Skeletal muscle satellite cell (primary cell): ENCODE results near the gene MAP3K10.

Experiments
- H3K27me3 ChIP-seq: 2 replicates; pipeline ENCODE4 v1.7.0; 2013; ENCODE audit warnings: low read length; ENCODE audit not compliant: control insufficient read depth, insufficient read depth
- H3K36me3 ChIP-seq: 2 replicates; pipeline ENCODE4 v1.7.0; 2013; ENCODE audit warnings: mild to moderate bottlenecking, control low read depth, low read length; ENCODE audit not compliant: insufficient read depth
- H3K4me1 ChIP-seq: 2 replicates; pipeline ENCODE4 v1.7.0; 2013; ENCODE audit warnings: low read length; ENCODE audit not compliant: control insufficient read depth, insufficient read depth
- H3K4me2 ChIP-seq: 2 replicates; pipeline ENCODE4 v1.7.0; 2013; ENCODE audit warnings: mild to moderate bottlenecking, low read length
- H3K4me3 ChIP-seq: 2 replicates; pipeline ENCODE4 v1.7.0; 2013; ENCODE audit warnings: low read length
- H3K9ac ChIP-seq: 2 replicates; pipeline ENCODE4 v1.7.0; 2013; ENCODE audit warnings: mild to moderate bottlenecking, low read depth, low read length, moderate library complexity
- H3K9me3 ChIP-seq: replicated peaks from 2 replicates; pipeline ENCODE4 v1.7.0; 2013; ENCODE audit warnings: mild to moderate bottlenecking, control low read depth, low read length

MAP3K10 gene

GRCh38 chr19:40238775-40239174 lies 47.5 kb downstream of the MAP3K10 start:
- Histone ChIP-seq H3K4me2 (no peak overlapping the region), H3K36me3 (peaks cover 61% of the 10 kb centered on the region), H3K9ac (no peak overlapping the region), H3K9me3 (no peaks in the 10 kb centered on the region), H3K4me1 (no peaks in the 10 kb centered on the region), H3K4me3 (no peak overlapping the region), H3K27me3 (no peaks in the 10 kb centered on the region)

- no peak overlapping the region for H3K4me2 ChIP-seq
- H3K4me3 ChIP-seq = no peak overlapping the region
- H3K27me3 ChIP-seq = no peaks in the 10 kb centered on the region
- H3K9ac ChIP-seq = no peak overlapping the region
- no peaks in the 10 kb centered on the region for H3K4me1 ChIP-seq
- no peaks in the 10 kb centered on the region for H3K9me3 ChIP-seq
- peaks cover 60% of the 10 kb centered on the region for H3K36me3 ChIP-seq
Measured at GRCh38 chr19:40239415-40240226, 48.4 kb downstream of the MAP3K10 start.

GRCh38 chr19:40240332-40240731 lies 49.1 kb downstream of the MAP3K10 start:
- no peaks in the 10 kb centered on the region for H3K4me1 ChIP-seq
- no peak overlapping the region for H3K4me3 ChIP-seq
- H3K9me3 ChIP-seq = no peaks in the 10 kb centered on the region
- no peak overlapping the region for H3K4me2 ChIP-seq
- H3K27me3 ChIP-seq = no peaks in the 10 kb centered on the region
- H3K9ac ChIP-seq = no peak overlapping the region
- H3K36me3 ChIP-seq = peaks cover 56% of the 10 kb centered on the region

GRCh38 chr19:40241125-40241808 lies 50.0 kb downstream of the MAP3K10 start:
- Histone ChIP-seq H3K9me3 (no peaks in the 10 kb centered on the region), H3K4me1 (no peaks in the 10 kb centered on the region), H3K36me3 (peaks cover 48% of the 10 kb centered on the region), H3K9ac (no peak overlapping the region), H3K27me3 (no peaks in the 10 kb centered on the region), H3K4me2 (no peak overlapping the region), H3K4me3 (no peak overlapping the region)

- Histone ChIP-seq H3K4me3 (no peak overlapping the region), H3K4me1 (no peaks in the 10 kb centered on the region), H3K36me3 (peaks cover 42% of the 10 kb centered on the region), H3K27me3 (no peaks in the 10 kb centered on the region), H3K9me3 (no peaks in the 10 kb centered on the region), H3K9ac (no peak overlapping the region), H3K4me2 (no peak overlapping the region)
Measured at GRCh38 chr19:40241809-40242384, 50.7 kb downstream of the MAP3K10 start.

GRCh38 chr19:40242480-40242879 lies 51.3 kb downstream of the MAP3K10 start:
- no peaks in the 10 kb centered on the region for H3K27me3 ChIP-seq
- H3K36me3 ChIP-seq = peaks cover 41% of the 10 kb centered on the region
- H3K9ac ChIP-seq = no peak overlapping the region
- no peak overlapping the region for H3K4me2 ChIP-seq
- no peaks in the 10 kb centered on the region for H3K9me3 ChIP-seq
- no peaks in the 10 kb centered on the region for H3K4me1 ChIP-seq
- H3K4me3 ChIP-seq = no peak overlapping the region

GRCh38 chr19:40243181-40243580 lies 52.0 kb downstream of the MAP3K10 start:
- Histone ChIP-seq H3K4me1 (no peaks in the 10 kb centered on the region), H3K36me3 (peaks cover 41% of the 10 kb centered on the region), H3K4me2 (no peak overlapping the region), H3K9me3 (no peaks in the 10 kb centered on the region), H3K27me3 (no peaks in the 10 kb centered on the region), H3K4me3 (no peak overlapping the region), H3K9ac (no peak overlapping the region)

- Histone ChIP-seq H3K4me2 (no peak overlapping the region), H3K4me3 (no peak overlapping the region), H3K9me3 (no peaks in the 10 kb centered on the region), H3K36me3 (peaks cover 33% of the 10 kb centered on the region), H3K27me3 (no peaks in the 10 kb centered on the region), H3K9ac (no peak overlapping the region), H3K4me1 (no peaks in the 10 kb centered on the region)
Measured at GRCh38 chr19:40244579-40245317, 53.5 kb downstream of the MAP3K10 start.

GRCh38 chr19:40245506-40246128 lies 54.4 kb downstream of the MAP3K10 start:
- peaks cover 29% of the 10 kb centered on the region for H3K36me3 ChIP-seq
- H3K4me1 ChIP-seq = no peaks in the 10 kb centered on the region
- H3K9ac ChIP-seq = no peak overlapping the region
- no peak overlapping the region for H3K4me2 ChIP-seq
- no peak overlapping the region for H3K4me3 ChIP-seq
- H3K9me3 ChIP-seq = no peaks in the 10 kb centered on the region
- H3K27me3 ChIP-seq = no peaks in the 10 kb centered on the region

GRCh38 chr19:40246292-40247073 lies 55.3 kb downstream of the MAP3K10 start:
- no peaks in the 10 kb centered on the region for H3K9me3 ChIP-seq
- no peaks in the 10 kb centered on the region for H3K4me1 ChIP-seq
- no peak overlapping the region for H3K9ac ChIP-seq
- H3K36me3 ChIP-seq = peaks cover 23% of the 10 kb centered on the region
- no peaks in the 10 kb centered on the region for H3K27me3 ChIP-seq
- no peak overlapping the region for H3K4me2 ChIP-seq
- H3K4me3 ChIP-seq = no peak overlapping the region
